H1 (cell line): ENCODE data around the gene GPR156. TPM values are rescaled to one million over a fixed set of nuclear protein-coding genes. Genes with fewer than 3 reads are reported as not detected.

Experiments used
- CTCF ChIA-PET: fragments of 300-600 bp; sonication (Branson Sonifier 250); formaldehyde crosslinking; loops from one replicate; lab custom pipeline; 2021; ENCODE audit not compliant: partially characterized antibody; lab: Charles Lee
- POLR2A ChIA-PET: fragments of 300-600 bp; sonication (Branson Sonifier 250); formaldehyde crosslinking; loops from one replicate; lab custom pipeline; 2021; ENCODE audit warnings: inconsistent platforms; ENCODE audit not compliant: partially characterized antibody; lab: Charles Lee
- DNase-seq, 2 experiments: peaks; one replicate each; pipeline versions ENCODE4 v3.0.0 to v3.0.0-alpha.2; 2010 to 2022; ENCODE audit warnings: low spot score in 2 of 2, low read depth in 1 of 2, mixed read lengths in 1 of 2
- FAIRE-seq: peaks from 2 replicates; lab custom pipeline; 2011; peaks lifted over from hg19 to GRCh38; lab: Jason Lieb, UNC
- H2AFZ ChIP-seq: 2 replicates; pipeline ENCODE4 v1.8.1; 2012; ENCODE audit warnings: low read length, inconsistent platforms
- H2AK5ac ChIP-seq: 2 replicates; pipeline ENCODE4 v1.6.1; 2013; ENCODE audit warnings: low read depth, low read length
- H2BK120ac ChIP-seq: replicated peaks from 2 replicates; pipeline ENCODE3; 2013; ENCODE audit warnings: low read depth, low read length, inconsistent platforms
- H2BK12ac ChIP-seq: 2 replicates; pipeline ENCODE4 v1.6.1; 2013; ENCODE audit warnings: low read depth, low read length
- H2BK15ac ChIP-seq: 2 replicates; pipeline ENCODE4 v1.6.1; 2013; ENCODE audit warnings: low read length
- H2BK20ac ChIP-seq: 2 replicates; pipeline ENCODE4 v1.6.1; 2013; ENCODE audit warnings: low read length
- H2BK5ac ChIP-seq: 2 replicates; pipeline ENCODE4 v1.6.1; 2013; ENCODE audit warnings: low read depth, low read length
- H3K14ac ChIP-seq: 2 replicates; pipeline ENCODE4 v1.6.1; 2013; ENCODE audit warnings: inconsistent platforms; ENCODE audit not compliant: insufficient read length
- H3K18ac ChIP-seq: 2 replicates; pipeline ENCODE4 v1.6.1; 2013; ENCODE audit warnings: low read length; ENCODE audit errors: extremely low read depth
- H3K23ac ChIP-seq: 2 replicates; pipeline ENCODE4 v1.6.1; 2013; ENCODE audit warnings: inconsistent platforms; ENCODE audit not compliant: insufficient read length
- H3K23me2 ChIP-seq: 2 replicates; pipeline ENCODE4 v1.6.1; 2013; ENCODE audit warnings: low read depth, low read length
- H3K27ac ChIP-seq: 2 replicates; pipeline ENCODE4 v1.6.1; 2011; ENCODE audit warnings: low read depth, low read length, inconsistent platforms
- H3K27me3 ChIP-seq, 4 experiments: replicated peaks in 1 of 4; 1 replicate in 1 of 4; 2 replicates in 3 of 4; pipeline versions ENCODE4 v1.6.1 to v1.8.1; 2011 to 2013; ENCODE audit warnings: low read length in 3 of 4, mild to moderate bottlenecking in 3 of 4, inconsistent platforms in 2 of 4, mixed read lengths in 2 of 4, moderate library complexity in 1 of 4; ENCODE audit not compliant: control insufficient read depth in 3 of 4, insufficient read depth in 3 of 4; ENCODE audit errors: extremely low read depth in 1 of 4
- H3K36me3 ChIP-seq, 4 experiments: 2 replicates each; pipeline versions ENCODE4 v1.6.1 to v1.8.1; 2011 to 2013; ENCODE audit warnings: mild to moderate bottlenecking in 4 of 4, low read length in 3 of 4, moderate library complexity in 2 of 4, control low read depth in 1 of 4, inconsistent platforms in 1 of 4; ENCODE audit not compliant: insufficient read depth in 4 of 4, control insufficient read depth in 2 of 4
- H3K4ac ChIP-seq: replicated peaks from 2 replicates; pipeline ENCODE3; 2013; ENCODE audit warnings: low read length, low read depth, mixed read lengths, inconsistent platforms; ENCODE audit not compliant: insufficient read length
- H3K4me1 ChIP-seq, 4 experiments: replicated peaks in 1 of 4; 1 replicate in 1 of 4; 2 replicates in 3 of 4; pipeline versions ENCODE4 v1.6.1 to v1.8.1; 2011 to 2013; ENCODE audit warnings: low read length in 3 of 4, inconsistent platforms in 2 of 4, mixed read lengths in 1 of 4; ENCODE audit not compliant: insufficient read depth in 4 of 4, control insufficient read depth in 3 of 4
- H3K4me2 ChIP-seq, 2 experiments: 2 replicates each; pipeline versions ENCODE4 v1.6.1 to v1.8.1; 2011 to 2013; ENCODE audit warnings: low read depth in 2 of 2, low read length in 2 of 2, control low read depth in 1 of 2, inconsistent platforms in 1 of 2, mild to moderate bottlenecking in 1 of 2; ENCODE audit not compliant: insufficient read depth in 1 of 2
- H3K4me3 ChIP-seq, 4 experiments: fragments of 200-600, 300-600 bp in 1 of 4; sonication (generic), shearing (Covaris generic), sonication (Bioruptor Twin) in 1 of 4; 2 replicates each; pipeline versions ENCODE4 v1.5.1 to v1.8.1; 2011 to 2016; ENCODE audit warnings: low read length in 4 of 4, low read depth in 3 of 4, control low read depth in 2 of 4, inconsistent platforms in 2 of 4, mild to moderate bottlenecking in 2 of 4, mixed read lengths in 1 of 4, moderate library complexity in 1 of 4; ENCODE audit not compliant: insufficient read depth in 2 of 4; ENCODE audit errors: extremely low read depth in 1 of 4
- H3K56ac ChIP-seq: replicated peaks from 2 replicates; pipeline ENCODE3; 2013; ENCODE audit warnings: low read depth, mild to moderate bottlenecking, mixed read lengths, low read length, inconsistent platforms; ENCODE audit not compliant: insufficient read length
- H3K79me1 ChIP-seq: 2 replicates; pipeline ENCODE4 v1.6.1; 2013; ENCODE audit warnings: low read depth, low read length, control low read depth
- H3K79me2 ChIP-seq, 2 experiments: 2 replicates each; pipeline versions ENCODE4 v1.6.1 to v1.8.1; 2012 to 2013; ENCODE audit warnings: low read length in 2 of 2, mild to moderate bottlenecking in 2 of 2, inconsistent platforms in 1 of 2; ENCODE audit not compliant: insufficient read depth in 2 of 2, control insufficient read depth in 1 of 2
- H3K9ac ChIP-seq, 4 experiments: replicated peaks in 1 of 4; 1 replicate in 1 of 4; 2 replicates in 3 of 4; pipeline versions ENCODE4 v1.6.1 to v1.8.1; 2011 to 2013; ENCODE audit warnings: low read depth in 3 of 4, low read length in 3 of 4, control low read depth in 2 of 4, mild to moderate bottlenecking in 2 of 4, moderate library complexity in 2 of 4, inconsistent platforms in 1 of 4; ENCODE audit errors: extremely low read depth in 1 of 4
- H3K9me3 ChIP-seq, 2 experiments: 2 replicates each; pipeline versions ENCODE4 v1.6.1 to v1.8.1; 2012 to 2013; ENCODE audit warnings: mild to moderate bottlenecking in 2 of 2, moderate library complexity in 2 of 2, control low read depth in 1 of 2, inconsistent platforms in 1 of 2, low read depth in 1 of 2, low read length in 1 of 2, mixed read lengths in 1 of 2; ENCODE audit not compliant: insufficient read depth in 2 of 2
- H4K20me1 ChIP-seq, 2 experiments: replicated peaks in 1 of 2; 2 replicates each; pipeline versions ENCODE3 to v1.8.1; 2011 to 2013; ENCODE audit warnings: inconsistent platforms in 2 of 2, low read length in 2 of 2, mild to moderate bottlenecking in 1 of 2; ENCODE audit not compliant: insufficient read depth in 2 of 2, control insufficient read depth in 1 of 2
- H4K5ac ChIP-seq: 2 replicates; pipeline ENCODE4 v1.6.1; 2013; ENCODE audit warnings: low read length, low read depth, mixed read lengths, inconsistent platforms; ENCODE audit not compliant: insufficient read length
- H4K8ac ChIP-seq: 2 replicates; pipeline ENCODE4 v1.8.0; 2013; ENCODE audit warnings: mild to moderate bottlenecking, moderate library complexity, low read length, inconsistent platforms; ENCODE audit not compliant: insufficient read depth; ENCODE audit errors: extremely low read depth
- H4K91ac ChIP-seq: replicated peaks from 2 replicates; pipeline ENCODE3; 2013; ENCODE audit warnings: low read length, mixed read lengths, inconsistent platforms; ENCODE audit not compliant: insufficient read length
- CHD1 ChIP-seq: IDR thresholded peaks from 2 replicates; pipeline ENCODE4 v1.6.1; 2012; ENCODE audit warnings: low read depth, low read length, improper control_type of control experiment
- CTCF ChIP-seq, 3 experiments: IDR thresholded peaks; 1 replicate in 2 of 3; 2 replicates in 1 of 3; pipeline versions ENCODE4 v1.5.1 to v1.6.1; 2011; ENCODE audit warnings: low read length in 3 of 3, mild to moderate bottlenecking in 3 of 3, inconsistent platforms in 2 of 3, low read depth in 1 of 3, moderate library complexity in 1 of 3; ENCODE audit not compliant: insufficient read depth in 1 of 3; ENCODE audit errors: control extremely low read depth in 1 of 3
- FOSL1 ChIP-seq: IDR thresholded peaks from 2 replicates; pipeline ENCODE4 v1.6.1; 2011; ENCODE audit warnings: mild to moderate bottlenecking, low read depth, low read length, moderate library complexity; ENCODE audit not compliant: insufficient read depth
- RAD21 ChIP-seq, 2 experiments: IDR thresholded peaks in 1 of 2; conservative IDR thresholded peaks in 1 of 2; 2 replicates each; pipeline ENCODE4 v1.6.1; 2011; ENCODE audit warnings: low read depth in 2 of 2, low read length in 2 of 2, improper control_type of control experiment in 1 of 2, inconsistent platforms in 1 of 2, mild to moderate bottlenecking in 1 of 2, moderate library complexity in 1 of 2
- WGBS, 2 experiments: shearing (Covaris generic) in 1 of 2; methylation state at CpG; one replicate each; pipeline versions ENCODE4 v1.1.6 to v1.1.7; 2013 to 2015; ENCODE audit warnings: low lambda C conversion rate in 2 of 2, mixed read lengths in 2 of 2, inconsistent platforms in 1 of 2, low coverage in 1 of 2, missing lambda C conversion rate in 1 of 2; ENCODE audit not compliant: insufficient replicate concordance in 2 of 2, insufficient coverage in 1 of 2, insufficient read length in 1 of 2; ENCODE audit errors: extremely low coverage in 1 of 2, missing lambda C conversion rate in 1 of 2; 5-methylcytosine and 5-hydroxymethylcytosine counted together
- polyA plus RNA-seq, 7 experiments: library from polyadenylated mRNA; depleted of rRNA in 3 of 7; stranded (reverse) in 5 of 7; unstranded in 2 of 7; fragments of >200 nt in 5 of 7; fragments of 200-250 nt in 2 of 7; gene quantifications; 1 replicate in 5 of 7; 2 replicates in 1 of 7; 4 replicates in 1 of 7; pipeline versions ENCODE4 v1.2.1 to v1.2.3, GENCODE V29; 2011 to 2013; ENCODE audit warnings: missing spikeins in 2 of 7, mixed read lengths in 2 of 7
- total RNA-seq: library from RNA; stranded (reverse); fragmentation: NEBNext Ultra II Directional; extraction: Animal tissue kit (Norgen Biotek cat#: 25700); gene quantifications from 2 replicates; pipeline ENCODE4 v1.2.1, GENCODE V29; 2021

GPR156 gene
- total and polyA plus RNA-seq, 2 of the 8 experiments (the other 6 are each of a cell fraction or from before 2014, with no cell fraction given) = 1.6 to 1.8 TPM

- Histone ChIP-seq H3K36me3 (no peaks in the 10 kb centered on the region), H3K18ac (no peak overlapping the region), H2AFZ (no peak overlapping the region), H2BK15ac (no peak overlapping the region), H3K4me1 (no peaks in the 10 kb centered on the region), H3K14ac (no peak overlapping the region), H3K23ac (no peak overlapping the region), H3K27ac (no peak overlapping the region), H2BK5ac (no peak overlapping the region), H3K79me1 (no peaks in the 10 kb centered on the region), H2BK20ac (no peak overlapping the region), H3K27me3 (no peaks in the 10 kb centered on the region), H3K4ac (no peak overlapping the region), H3K4me2 (no peak overlapping the region), H4K20me1 (no peaks in the 10 kb centered on the region), H2AK5ac (no peak overlapping the region), H2BK12ac (no peak overlapping the region), H4K91ac (no peak overlapping the region), H3K56ac (no peak overlapping the region), H2BK120ac (no peak overlapping the region), H3K9me3 (no peaks in the 10 kb centered on the region), H4K5ac (no peak overlapping the region), H3K9ac (no peak overlapping the region), H3K79me2 (no peaks in the 10 kb centered on the region), H3K23me2 (no peaks in the 10 kb centered on the region), H3K4me3 (no peak overlapping the region), H4K8ac (no peak overlapping the region)
- POLR2A ChIA-PET = interaction anchor here (0.9 kb wide), 1 partner anchor 87 kb away, joined by 3 read pairs; no protein-coding TSS in a partner anchor
- FAIRE-seq = no peak
- CTCF ChIA-PET = interaction anchor here (0.5 to 1.9 kb wide), 14 partner anchors 9 to 403 kb away, joined by 3 to 7 read pairs (median 4); no protein-coding TSS in a partner anchor
- TF ChIP-seq RAD21 (IDR thresholded peaks at IDR 0.05 in 1 of 2, conservative IDR thresholded peaks at IDR 0.05 in 1 of 2; ENCODE audit: low read depth in 2 of 2, low read length in 2 of 2) (peak; percentile 74 to 76), FOSL1 (no peak), CTCF (IDR thresholded peaks at IDR 0.05; ENCODE audit: control extremely low read depth in 1 of 3, insufficient read depth in 1 of 3, low read depth in 1 of 3, low read length in 3 of 3) (peak in 2 of 3 experiments; percentile 8 to 38; a peak in 2 of 4 replicates), CHD1 (no peak)
- WGBS, 2 experiments = 89% methylated on average over 7 of the region's 7 CpGs; no CpG with 5 or more reads in 1 of the 2 experiments
- DNase-seq = peak in 1 of 2 experiments; percentile 38
These were observed 102.2 kb downstream of the GPR156 start for GRCh38 chr3:120182613-120183511.
